Hepatocyte (in vitro differentiated cells): ENCODE measurements around the gene OGFR.

ENCODE experiments used
- CTCF ChIP-seq: fragments of 200-600 bp; sonication (generic); IDR thresholded peaks from 2 replicates; pipeline ENCODE4 v1.5.1; 2016; ENCODE audit warnings: antibody characterized with exemption, mild to moderate bottlenecking; ENCODE audit not compliant: poor library complexity
- EZH2phosphoT487 ChIP-seq: fragments of 200-600 bp; sonication (generic); IDR thresholded peaks from one replicate; pipeline ENCODE4 v1.6.1; 2018; ENCODE audit warnings: antibody characterized with exemption, mild to moderate bottlenecking, low read depth, moderate library complexity; ENCODE audit not compliant: unreplicated experiment, severe bottlenecking

GRCh38 chr20:62839816-62840215 lies 35.2 kb downstream of the OGFR start:
- no peak for TF ChIP-seq CTCF
- no peak for TF ChIP-seq EZH2phosphoT487
